Activated effector memory CD4-positive, alpha-beta T cell treated with Interleukin-2 at 50 U/mL for 16 hours (primary cell): ENCODE measurements around the gene OSBPL5.

Source experiments
- DNase-seq: peaks from one replicate; pipeline ENCODE4 v3.0.0-alpha.2; 2020

Gene OSBPL5

GRCh38 chr11:3162410-3163240, 2.5 kb downstream of the OSBPL5 start:
- DNase-seq: no peak

GRCh38 chr11:3161720-3162409, 3.2 kb downstream of the OSBPL5 start:
- no peak for DNase-seq

- DNase-seq: no peak
Observed at GRCh38 chr11:3161309-3161708, 3.8 kb downstream of the OSBPL5 start.

- no peak for DNase-seq
Observed at GRCh38 chr11:3160252-3161031, 4.7 kb downstream of the OSBPL5 start.

- DNase-seq: no peak
Observed at GRCh38 chr11:3159296-3160190, 5.6 kb downstream of the OSBPL5 start.

GRCh38 chr11:3158821-3159220, 6.3 kb downstream of the OSBPL5 start:
- DNase-seq: no peak

GRCh38 chr11:3158131-3158591, 6.9 kb downstream of the OSBPL5 start:
- DNase-seq: no peak

- DNase-seq: no peak
Observed at GRCh38 chr11:3157381-3158130, 7.6 kb downstream of the OSBPL5 start.

- DNase-seq: no peak
Observed at GRCh38 chr11:3156661-3157311, 8.3 kb downstream of the OSBPL5 start.

- no peak for DNase-seq
Observed at GRCh38 chr11:3156282-3156660, 8.8 kb downstream of the OSBPL5 start.

- DNase-seq: no peak
Observed at GRCh38 chr11:3155691-3156258, 9.3 kb downstream of the OSBPL5 start.

- DNase-seq: no peak
Observed at GRCh38 chr11:3155216-3155615, 9.9 kb downstream of the OSBPL5 start.

GRCh38 chr11:3154001-3154599, 11.0 kb downstream of the OSBPL5 start:
- DNase-seq: no peak

- no peak for DNase-seq
Observed at GRCh38 chr11:3153291-3153861, 11.7 kb downstream of the OSBPL5 start.

GRCh38 chr11:3152471-3153110, 12.5 kb downstream of the OSBPL5 start:
- DNase-seq: no peak

- no peak for DNase-seq
Observed at GRCh38 chr11:3150726-3151125, 14.4 kb downstream of the OSBPL5 start.

GRCh38 chr11:3149852-3150188, 15.3 kb downstream of the OSBPL5 start:
- no peak for DNase-seq

- DNase-seq: no peak
Observed at GRCh38 chr11:3148990-3149851, 15.9 kb downstream of the OSBPL5 start.
